ENCODE measurements around the gene COBL.

Gene COBL

GRCh38 chr7:51146816-51147586 is 169.6 kb downstream of the COBL start:
- peaks cover 0 to 8% (median 1%) of the 10 kb centered on the region in 4 experiments for H3K4me1 ChIP-seq (ENCODE audit: control extremely low read depth in 1 of 4, control insufficient read depth in 4 of 4, insufficient read depth in 4 of 4, low read length in 3 of 4)
- H3K27me3 ChIP-seq (replicated peaks in 2 of 5; ENCODE audit: control insufficient read depth in 4 of 5, insufficient read depth in 5 of 5, low read length in 4 of 5), result no peaks in the 10 kb centered on the region
- ChIA-PET POLR2A (no interaction called here), CTCF (interaction anchor here (1.2 to 8.2 kb wide), 2 partner anchors 10 to 15 kb away, joined by 3 to 65 read pairs; no protein-coding TSS in a partner anchor)
- H3K27ac ChIP-seq (ENCODE audit: insufficient read depth in 1 of 2, low read depth in 1 of 2, low read length in 2 of 2, poor library complexity in 1 of 2, severe bottlenecking in 2 of 2), result no peak overlapping the region
- peaks cover 0 to 25% (median 9%) of the 10 kb centered on the region in 5 experiments for H3K9me3 ChIP-seq (ENCODE audit: control extremely low read depth in 1 of 5, control insufficient read depth in 4 of 5, insufficient read depth in 2 of 5, low read depth in 1 of 5, low read length in 4 of 5)
- H3K4me3 ChIP-seq (ENCODE audit: control insufficient read depth in 1 of 7, extremely low read depth in 1 of 7, insufficient read depth in 4 of 7, low read depth in 2 of 7, low read length in 6 of 7), result no peak overlapping the region
- no peak for DNase-seq
- H3K36me3 ChIP-seq (ENCODE audit: control insufficient read depth in 4 of 4, insufficient read depth in 4 of 4, low read length in 3 of 4), result no peaks in the 10 kb centered on the region
- WGBS (ENCODE audit: insufficient coverage), result 100% methylated on average over 4 of the region's 7 CpGs

- WGBS (ENCODE audit: insufficient coverage), result 100% methylated on average over 2 of the region's 7 CpGs
- Histone ChIP-seq H3K9me3 (ENCODE audit: control extremely low read depth in 1 of 5, control insufficient read depth in 4 of 5, insufficient read depth in 2 of 5, low read depth in 1 of 5, low read length in 4 of 5) (peaks cover 0 to 25% (median 9%) of the 10 kb centered on the region in 5 experiments), H3K27ac (ENCODE audit: insufficient read depth in 1 of 2, low read depth in 1 of 2, low read length in 2 of 2, poor library complexity in 1 of 2, severe bottlenecking in 2 of 2) (no peak overlapping the region), H3K36me3 (ENCODE audit: control insufficient read depth in 4 of 4, insufficient read depth in 4 of 4, low read length in 3 of 4) (no peaks in the 10 kb centered on the region), H3K4me3 (ENCODE audit: control insufficient read depth in 1 of 7, extremely low read depth in 1 of 7, insufficient read depth in 4 of 7, low read depth in 2 of 7, low read length in 6 of 7) (no peak overlapping the region), H3K4me1 (ENCODE audit: control extremely low read depth in 1 of 4, control insufficient read depth in 4 of 4, insufficient read depth in 4 of 4, low read length in 3 of 4) (peaks cover 15 to 35% (median 23%) of the 10 kb centered on the region in 4 experiments), H3K27me3 (replicated peaks in 2 of 5; ENCODE audit: control insufficient read depth in 4 of 5, insufficient read depth in 5 of 5, low read length in 4 of 5) (no peaks in the 10 kb centered on the region)
- ChIA-PET POLR2A (no interaction called here), CTCF (interaction anchor here (0.7 to 6.1 kb wide), 7 partner anchors 9 to 676 kb away, joined by 3 to 152 read pairs (median 4); no protein-coding TSS in a partner anchor)
- DNase-seq, result no peak
These were observed 172.4 kb downstream of the COBL start for GRCh38 chr7:51144178-51144577.

GRCh38 chr7:51142741-51143385 is 173.7 kb downstream of the COBL start:
- peaks cover 0 to 15% (median 8%) of the 10 kb centered on the region in 5 experiments for H3K9me3 ChIP-seq (ENCODE audit: control extremely low read depth in 1 of 5, control insufficient read depth in 4 of 5, insufficient read depth in 2 of 5, low read depth in 1 of 5, low read length in 4 of 5)
- no peak overlapping the region for H3K27ac ChIP-seq (ENCODE audit: insufficient read depth in 1 of 2, low read depth in 1 of 2, low read length in 2 of 2, poor library complexity in 1 of 2, severe bottlenecking in 2 of 2)
- ChIA-PET POLR2A (no interaction called here), CTCF (interaction anchor here (0.8 to 6.1 kb wide), 13 partner anchors 14 to 1050 kb away, joined by 3 to 152 read pairs (median 10); partner anchors contain the start of gene ZPBP)
- H3K4me1 ChIP-seq (ENCODE audit: control extremely low read depth in 1 of 4, control insufficient read depth in 4 of 4, insufficient read depth in 4 of 4, low read length in 3 of 4), result peaks cover 15 to 44% (median 25%) of the 10 kb centered on the region in 4 experiments
- DNase-seq, result no peak
- no peaks in the 10 kb centered on the region for H3K36me3 ChIP-seq (ENCODE audit: control insufficient read depth in 4 of 4, insufficient read depth in 4 of 4, low read length in 3 of 4)
- H3K4me3 ChIP-seq (ENCODE audit: control insufficient read depth in 1 of 7, extremely low read depth in 1 of 7, insufficient read depth in 4 of 7, low read depth in 2 of 7, low read length in 6 of 7), result no peak overlapping the region
- H3K27me3 ChIP-seq (replicated peaks in 2 of 5; ENCODE audit: control insufficient read depth in 4 of 5, insufficient read depth in 5 of 5, low read length in 4 of 5), result peaks cover 0 to 2% (median 0%) of the 10 kb centered on the region in 5 experiments
- WGBS (ENCODE audit: insufficient coverage), result 68% methylated on average over 3 of the region's 6 CpGs

GRCh38 chr7:51141451-51142003 is 175.1 kb downstream of the COBL start:
- 0% methylated on average over 1 of the region's 4 CpGs for WGBS (ENCODE audit: insufficient coverage)
- Histone ChIP-seq H3K4me3 (ENCODE audit: control insufficient read depth in 1 of 7, extremely low read depth in 1 of 7, insufficient read depth in 4 of 7, low read depth in 2 of 7, low read length in 6 of 7) (no peak overlapping the region), H3K27ac (ENCODE audit: insufficient read depth in 1 of 2, low read depth in 1 of 2, low read length in 2 of 2, poor library complexity in 1 of 2, severe bottlenecking in 2 of 2) (no peak overlapping the region), H3K36me3 (ENCODE audit: control insufficient read depth in 4 of 4, insufficient read depth in 4 of 4, low read length in 3 of 4) (no peaks in the 10 kb centered on the region), H3K9me3 (ENCODE audit: control extremely low read depth in 1 of 5, control insufficient read depth in 4 of 5, insufficient read depth in 2 of 5, low read depth in 1 of 5, low read length in 4 of 5) (peaks cover 0 to 10% (median under 1%) of the 10 kb centered on the region in 5 experiments), H3K27me3 (replicated peaks in 2 of 5; ENCODE audit: control insufficient read depth in 4 of 5, insufficient read depth in 5 of 5, low read length in 4 of 5) (peaks cover 0 to 2% (median 0%) of the 10 kb centered on the region in 5 experiments), H3K4me1 (ENCODE audit: control extremely low read depth in 1 of 4, control insufficient read depth in 4 of 4, insufficient read depth in 4 of 4, low read length in 3 of 4) (peaks cover 15 to 44% (median 25%) of the 10 kb centered on the region in 4 experiments)
- CTCF ChIA-PET, result interaction anchor here (0.6 to 6.1 kb wide), 57 partner anchors 14 to 1298 kb away, joined by 3 to 152 read pairs (median 4); partner anchors contain the start of gene ZPBP
- POLR2A ChIA-PET, result no interaction called here
- peak; percentile 57 to 78 (median 74) for DNase-seq

GRCh38 chr7:51140199-51141164 is 176.1 kb downstream of the COBL start:
- 83% methylated on average over 8 of the region's 15 CpGs for WGBS (ENCODE audit: insufficient coverage)
- peak in 1 of 3 donors; percentile 69 for DNase-seq
- Histone ChIP-seq H3K27me3 (replicated peaks in 2 of 5; ENCODE audit: control insufficient read depth in 4 of 5, insufficient read depth in 5 of 5, low read length in 4 of 5) (peaks cover 0 to 2% (median 0%) of the 10 kb centered on the region in 5 experiments), H3K4me3 (ENCODE audit: control insufficient read depth in 1 of 7, extremely low read depth in 1 of 7, insufficient read depth in 4 of 7, low read depth in 2 of 7, low read length in 6 of 7) (peak overlapping the region in 3 of 7 experiments; percentile 2 to 67 (median 27)), H3K4me1 (ENCODE audit: control extremely low read depth in 1 of 4, control insufficient read depth in 4 of 4, insufficient read depth in 4 of 4, low read length in 3 of 4) (peaks cover 15 to 44% (median 25%) of the 10 kb centered on the region in 4 experiments), H3K36me3 (ENCODE audit: control insufficient read depth in 4 of 4, insufficient read depth in 4 of 4, low read length in 3 of 4) (no peaks in the 10 kb centered on the region), H3K9me3 (ENCODE audit: control extremely low read depth in 1 of 5, control insufficient read depth in 4 of 5, insufficient read depth in 2 of 5, low read depth in 1 of 5, low read length in 4 of 5) (peaks cover 0 to 5% (median 0%) of the 10 kb centered on the region in 5 experiments), H3K27ac (ENCODE audit: insufficient read depth in 1 of 2, low read depth in 1 of 2, low read length in 2 of 2, poor library complexity in 1 of 2, severe bottlenecking in 2 of 2) (peak overlapping the region in 1 of 2 experiments; percentile 54)
- ChIA-PET CTCF (interaction anchor here (0.6 to 6.1 kb wide), 63 partner anchors 10 to 1297 kb away, joined by 3 to 152 read pairs (median 4); partner anchors contain the start of gene ZPBP), POLR2A (interaction anchor here (0.6 kb wide), 1 partner anchor 396 kb away, joined by 3 read pairs; no protein-coding TSS in a partner anchor)

- DNase-seq, result peak; percentile 78 to 96 (median 93)
- Histone ChIP-seq H3K27me3 (replicated peaks in 2 of 5; ENCODE audit: control insufficient read depth in 4 of 5, insufficient read depth in 5 of 5, low read length in 4 of 5) (peaks cover 0 to 2% (median 0%) of the 10 kb centered on the region in 5 experiments), H3K4me1 (ENCODE audit: control extremely low read depth in 1 of 4, control insufficient read depth in 4 of 4, insufficient read depth in 4 of 4, low read length in 3 of 4) (peaks cover 15 to 44% (median 25%) of the 10 kb centered on the region in 4 experiments), H3K27ac (ENCODE audit: insufficient read depth in 1 of 2, low read depth in 1 of 2, low read length in 2 of 2, poor library complexity in 1 of 2, severe bottlenecking in 2 of 2) (peak overlapping the region in 1 of 2 experiments; percentile 54), H3K4me3 (ENCODE audit: control insufficient read depth in 1 of 7, extremely low read depth in 1 of 7, insufficient read depth in 4 of 7, low read depth in 2 of 7, low read length in 6 of 7) (peak overlapping the region in 3 of 7 experiments; percentile 2 to 67 (median 27)), H3K9me3 (ENCODE audit: control extremely low read depth in 1 of 5, control insufficient read depth in 4 of 5, insufficient read depth in 2 of 5, low read depth in 1 of 5, low read length in 4 of 5) (peaks cover 0 to 5% (median 0%) of the 10 kb centered on the region in 5 experiments), H3K36me3 (ENCODE audit: control insufficient read depth in 4 of 4, insufficient read depth in 4 of 4, low read length in 3 of 4) (no peaks in the 10 kb centered on the region)
- CTCF ChIA-PET, result interaction anchor here (0.9 to 6.1 kb wide), 25 partner anchors 9 to 1047 kb away, joined by 3 to 152 read pairs (median 5); partner anchors contain the start of gene ZPBP
- WGBS (ENCODE audit: insufficient coverage), result 63% methylated on average over 1 of the region's 1 CpG
- POLR2A ChIA-PET, result interaction anchor here (0.6 kb wide), 1 partner anchor 395 kb away, joined by 3 read pairs; no protein-coding TSS in a partner anchor
These were observed 176.8 kb downstream of the COBL start for GRCh38 chr7:51139796-51140195.

All from common myeloid progenitor, CD34-positive (primary cell).